BJ (cell line): Measurements from ENCODE around the gene EMC8. TPM values are rescaled to one million over a fixed set of nuclear protein-coding genes. Genes with fewer than 3 reads are reported as not detected.

ENCODE experiments used
- CTCF ChIA-PET: fragments of 350-600 bp; formaldehyde crosslinking; extraction: SDS; loops from one replicate; lab custom pipeline; 2021; ENCODE audit warnings: antibody characterized with exemption, inconsistent platforms; lab: Yijun Ruan, JAX
- POLR2A ChIA-PET: fragments of 300-600 bp; sonication (Branson Sonifier 250); formaldehyde crosslinking; extraction: SDS; loops from one replicate; lab custom pipeline; 2021; ENCODE audit warnings: antibody characterized with exemption; lab: Charles Lee
- DNase-seq: peaks from one replicate; pipeline ENCODE4 v3.0.0-alpha.2; 2011; ENCODE audit warnings: low read depth
- H3K27me3 ChIP-seq: 2 replicates; pipeline ENCODE4 v1.6.0; 2011; ENCODE audit warnings: low read length; ENCODE audit not compliant: control insufficient read depth, insufficient read depth
- H3K36me3 ChIP-seq: 2 replicates; pipeline ENCODE4 v1.5.1; 2011; ENCODE audit warnings: low read length; ENCODE audit not compliant: control insufficient read depth, insufficient read depth
- H3K4me3 ChIP-seq: 2 replicates; pipeline ENCODE4 v1.5.1; 2011; ENCODE audit warnings: low read depth, mild to moderate bottlenecking, control low read depth, low read length
- CTCF ChIP-seq: IDR thresholded peaks from 2 replicates; pipeline ENCODE4 v1.5.1; 2011; ENCODE audit warnings: low read depth, mild to moderate bottlenecking, control low read depth, inconsistent platforms, low read length, moderate library complexity; ENCODE audit not compliant: insufficient read depth
- polyA plus RNA-seq: library from polyadenylated mRNA; depleted of rRNA; stranded (reverse); fragments of >200 nt; gene quantifications from 2 replicates; pipeline ENCODE4 v1.2.3, GENCODE V29; 2011

Gene EMC8
- polyA plus RNA-seq, 1 experiment: 36.9 TPM

DNA sequence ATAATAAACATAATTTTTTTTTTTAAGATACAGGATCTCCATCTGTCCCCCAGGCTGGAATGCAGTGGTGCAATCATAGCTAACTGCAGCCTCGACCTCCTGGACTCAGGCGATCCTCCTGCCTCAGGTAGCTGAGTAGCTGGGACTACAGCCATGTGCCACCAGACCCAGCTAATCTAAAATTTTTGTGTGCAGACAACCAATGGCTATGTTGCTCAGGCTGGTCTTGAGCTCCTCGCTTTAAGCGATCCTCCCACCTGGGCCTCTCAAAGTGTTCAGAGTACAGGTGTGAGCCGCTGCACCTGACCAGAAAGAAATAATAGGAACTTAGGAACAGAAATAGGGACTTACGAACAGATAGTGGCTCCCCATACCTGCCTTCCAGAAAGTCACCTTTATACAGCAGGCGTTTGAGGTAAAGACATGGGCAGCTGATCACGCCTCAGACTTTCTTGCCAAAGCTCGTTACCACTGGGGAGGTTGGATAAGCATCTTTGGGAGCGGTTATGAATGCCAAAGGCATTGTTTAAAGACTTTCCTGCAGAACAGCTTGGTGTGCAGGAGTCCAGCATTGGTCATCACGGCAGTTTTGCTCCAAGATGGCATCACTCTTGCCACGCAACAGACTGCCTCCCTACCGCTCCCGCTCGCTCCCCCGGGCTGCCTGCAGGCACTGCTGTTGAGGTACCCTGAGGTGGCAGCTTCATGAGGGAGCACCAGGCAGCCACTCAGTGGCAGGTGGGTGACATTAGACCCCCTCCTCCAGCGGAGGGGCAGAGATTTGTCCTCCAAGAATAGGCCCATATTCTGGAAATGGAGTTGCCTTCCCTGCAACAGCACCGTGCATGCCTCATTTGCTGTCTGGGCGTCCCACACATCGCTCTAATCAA lies 13.7 kb upstream of the EMC8 start:
- CTCF ChIA-PET: interaction anchor here (0.8 to 3.1 kb wide), 5 partner anchors 8 to 707 kb away, joined by 3 to 14 read pairs (median 6); no protein-coding TSS in a partner anchor
- no peak for TF ChIP-seq CTCF
- Histone ChIP-seq H3K36me3 (no peaks in the 10 kb centered on the region), H3K27me3 (peaks cover 14% of the 10 kb centered on the region), H3K4me3 (no peak overlapping the region)
- DNase-seq: no peak
- POLR2A ChIA-PET: no interaction called here

DNA sequence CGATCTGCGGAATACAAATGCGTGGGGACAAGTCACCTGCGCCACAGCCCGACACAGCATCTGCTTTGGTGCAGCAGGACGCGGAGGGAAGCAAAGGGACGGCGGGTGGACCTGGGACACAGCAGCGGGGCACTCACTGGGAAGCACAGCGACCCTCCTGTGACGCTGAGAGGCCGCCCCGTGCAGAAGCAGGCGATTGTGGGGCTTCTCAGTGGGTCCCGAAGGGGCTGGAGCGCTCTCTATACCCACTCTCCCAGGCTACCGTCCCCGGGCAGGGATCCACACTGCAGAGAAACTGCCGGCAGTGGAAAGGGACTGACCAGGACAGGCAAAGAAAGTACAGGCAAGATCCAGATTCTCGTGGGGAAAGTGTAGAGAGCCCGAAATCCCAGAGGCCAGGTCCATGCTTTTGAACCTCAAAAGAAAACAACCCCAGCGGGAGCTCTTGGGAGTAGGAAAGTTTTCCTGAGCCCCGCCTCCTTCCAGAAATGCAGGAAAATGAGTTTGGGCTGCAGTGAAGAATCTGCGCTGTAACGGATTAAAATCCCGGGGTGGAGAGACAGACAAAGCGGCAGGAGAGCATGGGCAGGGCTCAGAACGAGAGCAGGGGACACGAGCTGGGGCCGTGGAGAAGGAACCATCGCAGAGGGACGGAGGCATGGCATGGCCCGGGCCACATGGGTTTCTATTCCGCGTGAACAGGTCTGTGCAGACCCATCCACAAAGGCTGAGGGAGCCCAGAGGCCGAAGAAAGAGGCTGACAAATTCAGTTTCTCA lies 12.9 kb upstream of the EMC8 start:
- Histone ChIP-seq H3K36me3 (no peaks in the 10 kb centered on the region), H3K27me3 (peaks cover 13% of the 10 kb centered on the region), H3K4me3 (no peak overlapping the region)
- CTCF ChIA-PET: interaction anchor here (0.7 to 3.1 kb wide), 6 partner anchors 9 to 259 kb away, joined by 3 to 14 read pairs (median 7); no protein-coding TSS in a partner anchor
- no peak for TF ChIP-seq CTCF
- POLR2A ChIA-PET: no interaction called here
- no peak for DNase-seq

DNA sequence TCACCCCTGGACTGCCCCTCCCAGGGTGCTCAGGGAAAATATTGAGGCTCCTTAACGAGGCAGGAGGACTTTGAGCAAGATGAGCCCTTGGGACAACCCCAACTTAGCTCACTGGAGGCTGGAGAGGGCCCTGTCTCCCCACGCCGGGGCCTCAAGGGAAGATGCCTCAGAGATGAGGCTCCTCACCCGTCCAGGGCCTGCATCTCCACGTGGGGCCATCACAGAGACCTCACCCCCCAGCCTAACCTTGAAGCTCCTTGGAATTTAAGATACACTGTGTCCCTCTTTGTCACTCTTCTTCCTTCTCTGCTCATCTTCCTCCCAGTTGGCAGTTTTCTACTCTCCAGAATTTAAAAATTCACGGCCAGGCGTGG lies 11.4 kb upstream of the EMC8 start:
- Histone ChIP-seq H3K36me3 (peaks cover 7% of the 10 kb centered on the region), H3K27me3 (peaks cover 13% of the 10 kb centered on the region), H3K4me3 (no peak overlapping the region)
- TF ChIP-seq CTCF: no peak
- ChIA-PET CTCF (interaction anchor here (1.3 to 2.0 kb wide), 3 partner anchors 9 to 93 kb away, joined by 3 to 7 read pairs (median 7); no protein-coding TSS in a partner anchor), POLR2A (no interaction called here)
- no peak for DNase-seq

DNA sequence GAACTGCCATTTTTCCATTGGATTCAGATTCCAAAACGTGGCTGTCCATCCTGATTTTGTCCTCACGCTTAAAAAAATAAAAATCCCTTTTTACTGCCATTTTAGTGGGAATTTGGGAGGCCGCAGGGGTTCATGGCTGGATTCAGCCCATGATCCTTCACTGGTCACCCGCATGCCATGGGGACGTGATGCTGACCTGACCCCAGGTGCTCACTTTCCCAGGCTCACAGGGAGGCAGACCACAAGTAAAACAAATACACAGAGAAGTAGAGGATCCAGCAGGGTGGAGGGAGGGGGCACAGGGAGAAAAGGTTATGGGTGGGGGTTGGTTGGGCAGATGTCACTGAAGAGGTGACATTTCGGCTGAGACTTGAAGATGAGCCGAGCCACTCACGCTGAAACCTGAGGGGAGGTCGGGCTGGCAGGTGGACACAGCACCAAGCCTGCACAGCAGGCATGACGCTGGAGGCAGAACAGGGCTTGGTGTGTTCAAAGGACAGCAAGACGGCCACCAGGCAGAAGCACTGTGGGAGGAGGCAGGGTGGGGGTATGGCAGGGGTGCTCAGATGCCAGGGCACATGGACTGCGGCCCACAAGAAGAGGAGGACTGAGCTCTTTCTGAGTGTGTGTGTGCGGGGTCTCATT lies 10.9 kb upstream of the EMC8 start:
- POLR2A ChIA-PET: no interaction called here
- Histone ChIP-seq H3K36me3 (peaks cover 10% of the 10 kb centered on the region), H3K4me3 (no peak overlapping the region), H3K27me3 (peaks cover 11% of the 10 kb centered on the region)
- CTCF ChIA-PET: interaction anchor here (0.7 to 2.0 kb wide), 5 partner anchors 8 to 207 kb away, joined by 3 to 8 read pairs (median 7); no protein-coding TSS in a partner anchor
- TF ChIP-seq CTCF: no peak
- no peak for DNase-seq
